ENCODE results near the gene LGALS7.

DNA sequence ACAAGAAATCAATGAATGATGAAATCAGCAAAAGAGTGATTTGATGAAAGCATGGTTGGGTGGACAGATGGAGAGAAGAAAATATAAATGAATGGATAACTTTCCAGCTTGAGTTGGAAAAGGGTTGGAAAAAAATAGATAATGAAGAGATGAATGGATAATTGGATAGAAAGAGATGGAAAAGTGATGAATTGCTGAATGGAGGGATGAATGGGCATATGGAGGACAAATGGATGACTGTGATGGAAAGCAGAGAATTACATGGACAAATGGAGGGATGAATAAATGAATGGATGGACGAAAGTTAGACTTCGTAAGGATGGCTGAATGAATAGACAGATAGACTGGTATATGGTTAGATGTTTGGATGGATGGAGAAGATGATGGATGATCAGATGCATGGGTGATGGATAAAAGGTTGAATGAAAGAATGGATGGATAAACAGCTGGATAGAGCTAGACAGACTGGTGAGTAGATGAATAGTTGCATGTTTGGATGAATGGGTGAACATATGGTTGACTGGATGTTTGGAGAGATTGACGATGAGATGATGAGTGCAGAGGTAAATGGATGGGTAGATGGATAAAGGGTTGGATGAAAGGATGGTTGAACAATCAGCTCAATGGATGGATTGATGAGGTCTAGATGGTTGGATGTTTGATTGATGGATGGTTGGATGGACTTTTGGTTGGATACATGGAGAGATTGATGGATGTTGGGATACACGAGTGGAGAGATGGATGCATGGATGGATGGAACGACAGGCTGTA, 27.4 kb upstream of the LGALS7 start:
- TF ChIP-seq, protein P1, sequence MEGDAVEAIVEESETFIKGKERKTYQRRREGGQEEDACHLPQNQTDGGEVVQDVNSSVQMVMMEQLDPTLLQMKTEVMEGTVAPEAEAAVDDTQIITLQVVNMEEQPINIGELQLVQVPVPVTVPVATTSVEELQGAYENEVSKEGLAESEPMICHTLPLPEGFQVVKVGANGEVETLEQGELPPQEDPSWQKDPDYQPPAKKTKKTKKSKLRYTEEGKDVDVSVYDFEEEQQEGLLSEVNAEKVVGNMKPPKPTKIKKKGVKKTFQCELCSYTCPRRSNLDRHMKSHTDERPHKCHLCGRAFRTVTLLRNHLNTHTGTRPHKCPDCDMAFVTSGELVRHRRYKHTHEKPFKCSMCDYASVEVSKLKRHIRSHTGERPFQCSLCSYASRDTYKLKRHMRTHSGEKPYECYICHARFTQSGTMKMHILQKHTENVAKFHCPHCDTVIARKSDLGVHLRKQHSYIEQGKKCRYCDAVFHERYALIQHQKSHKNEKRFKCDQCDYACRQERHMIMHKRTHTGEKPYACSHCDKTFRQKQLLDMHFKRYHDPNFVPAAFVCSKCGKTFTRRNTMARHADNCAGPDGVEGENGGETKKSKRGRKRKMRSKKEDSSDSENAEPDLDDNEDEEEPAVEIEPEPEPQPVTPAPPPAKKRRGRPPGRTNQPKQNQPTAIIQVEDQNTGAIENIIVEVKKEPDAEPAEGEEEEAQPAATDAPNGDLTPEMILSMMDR (IDR thresholded peaks at IDR 0.05 in 2 of 3, conservative IDR thresholded peaks at IDR 0.05 in 1 of 3; ENCODE audit: control insufficient read depth in 2 of 3, extremely low read depth in 1 of 3, insufficient read depth in 1 of 3, low read depth in 3 of 3, low read length in 3 of 3), result no peak
- no peak for TF ChIP-seq ZSCAN29 (IDR thresholded peaks at IDR 0.05)
- no peak for TF ChIP-seq MEF2B (IDR thresholded peaks at IDR 0.05; ENCODE audit: partially characterized antibody, poor library complexity, severe bottlenecking)
- no peak for TF ChIP-seq JUND (IDR thresholded peaks at IDR 0.05; ENCODE audit: low read depth, low read length)
- no peak for TF ChIP-seq SP1 (IDR thresholded peaks at IDR 0.05; ENCODE audit: low read depth, low read length)
- TF ChIP-seq, protein P2, sequence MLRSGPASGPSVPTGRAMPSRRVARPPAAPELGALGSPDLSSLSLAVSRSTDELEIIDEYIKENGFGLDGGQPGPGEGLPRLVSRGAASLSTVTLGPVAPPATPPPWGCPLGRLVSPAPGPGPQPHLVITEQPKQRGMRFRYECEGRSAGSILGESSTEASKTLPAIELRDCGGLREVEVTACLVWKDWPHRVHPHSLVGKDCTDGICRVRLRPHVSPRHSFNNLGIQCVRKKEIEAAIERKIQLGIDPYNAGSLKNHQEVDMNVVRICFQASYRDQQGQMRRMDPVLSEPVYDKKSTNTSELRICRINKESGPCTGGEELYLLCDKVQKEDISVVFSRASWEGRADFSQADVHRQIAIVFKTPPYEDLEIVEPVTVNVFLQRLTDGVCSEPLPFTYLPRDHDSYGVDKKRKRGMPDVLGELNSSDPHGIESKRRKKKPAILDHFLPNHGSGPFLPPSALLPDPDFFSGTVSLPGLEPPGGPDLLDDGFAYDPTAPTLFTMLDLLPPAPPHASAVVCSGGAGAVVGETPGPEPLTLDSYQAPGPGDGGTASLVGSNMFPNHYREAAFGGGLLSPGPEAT (IDR thresholded peaks at IDR 0.05; ENCODE audit: low read depth), result no peak
- TF ChIP-seq EZH2 (IDR thresholded peaks at IDR 0.05; ENCODE audit: borderline replicate concordance, control insufficient read depth, low read depth, low read length), result no peak
- no peak for TF ChIP-seq ZNF24 (IDR thresholded peaks at IDR 0.05)
- no peak for TF ChIP-seq MYB (IDR thresholded peaks at IDR 0.05; ENCODE audit: borderline replicate concordance, low read depth, low read length)
- TF ChIP-seq POLR2AphosphoS5 (IDR thresholded peaks at IDR 0.05; ENCODE audit: low read length), result no peak
- TF ChIP-seq, protein P3, sequence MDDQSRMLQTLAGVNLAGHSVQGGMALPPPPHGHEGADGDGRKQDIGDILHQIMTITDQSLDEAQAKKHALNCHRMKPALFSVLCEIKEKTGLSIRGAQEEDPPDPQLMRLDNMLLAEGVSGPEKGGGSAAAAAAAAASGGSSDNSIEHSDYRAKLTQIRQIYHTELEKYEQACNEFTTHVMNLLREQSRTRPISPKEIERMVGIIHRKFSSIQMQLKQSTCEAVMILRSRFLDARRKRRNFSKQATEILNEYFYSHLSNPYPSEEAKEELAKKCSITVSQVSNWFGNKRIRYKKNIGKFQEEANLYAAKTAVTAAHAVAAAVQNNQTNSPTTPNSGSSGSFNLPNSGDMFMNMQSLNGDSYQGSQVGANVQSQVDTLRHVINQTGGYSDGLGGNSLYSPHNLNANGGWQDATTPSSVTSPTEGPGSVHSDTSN (IDR thresholded peaks at IDR 0.05; ENCODE audit: insufficient replicate concordance, low read depth, low read length), result no peak
- TF ChIP-seq RCOR1 (conservative IDR thresholded peaks at IDR 0.05; ENCODE audit: low read depth, low read length), result no peak
- no peak for TF ChIP-seq EP300 (IDR thresholded peaks at IDR 0.05; ENCODE audit: borderline replicate concordance in 1 of 2, control insufficient read depth in 1 of 2, low read depth in 2 of 2, low read length in 2 of 2)
- TF ChIP-seq TCF12 (IDR thresholded peaks at IDR 0.05; ENCODE audit: low read depth, low read length), result no peak
